Measurements from ENCODE around the gene MKLN1. TPM values are rescaled to one million over a fixed set of nuclear protein-coding genes. Genes with fewer than 3 reads are reported as not detected.

Gene MKLN1
- total RNA-seq, 1 experiment from 2014 or later, result 34.3 TPM

GRCh38 chr7:131511774-131512535 is 184.3 kb downstream of the MKLN1 start:
- no peak overlapping the region for H2AFZ ChIP-seq (ENCODE audit: low read length)
- no peak overlapping the region for H3K4me2 ChIP-seq (ENCODE audit: insufficient read depth, insufficient read length, low read length)
- H3K18ac ChIP-seq (ENCODE audit: insufficient read length, low read depth, low read length), result no peak overlapping the region
- H3K23me2 ChIP-seq (ENCODE audit: insufficient read length, low read depth, low read length, poor library complexity, severe bottlenecking), result no peaks in the 10 kb centered on the region
- Mint-ChIP-seq H3K36me3 (ENCODE audit: insufficient read depth in 1 of 3, low read depth in 3 of 3) (peaks cover 54 to 73% (median 70%) of the 10 kb centered on the region in 3 experiments), H3K4me1 (peaks cover 55 to 80% of the 10 kb centered on the region in 2 experiments), H3K27me3 (ENCODE audit: low read depth) (peaks cover 2% of the 10 kb centered on the region; the same call in 1 of the 2 replicates), H3K9me3 (no peaks in the 10 kb centered on the region; a peak in 1 of 5 replicates), H3K4me3 (no peak overlapping the region), H3K27ac (peak overlapping the region; percentile 1 to 94 (median 62); a peak in 5 of 7 replicates)
- peak overlapping the region; percentile 58 for H4K5ac ChIP-seq (ENCODE audit: insufficient read length, low read depth, low read length)
- H2AK5ac ChIP-seq (ENCODE audit: insufficient read length, low read length), result no peak overlapping the region
- no peak for TF ChIP-seq CTCF (conservative IDR thresholded peaks at IDR 0.05)
- no peak overlapping the region for H3K9ac ChIP-seq (ENCODE audit: extremely low read depth, insufficient read length, low read length)
- H4K20me1 ChIP-seq (ENCODE audit: control insufficient read depth, insufficient read depth, insufficient read length), result peaks cover 3% of the 10 kb centered on the region
- peaks cover 4% of the 10 kb centered on the region; the same call in 1 of the 2 replicates for H3K4me1 ChIP-seq (ENCODE audit: insufficient read depth, low read length)
- no peak overlapping the region for H3K23ac ChIP-seq (ENCODE audit: insufficient read length, low read depth, low read length)
- DNase-seq, result no peak
- H3K27ac ChIP-seq (ENCODE audit: insufficient read length, low read depth, low read length), result peak overlapping the region; percentile 17
- H3K56ac ChIP-seq (ENCODE audit: insufficient read length, low read depth, low read length), result no peak overlapping the region
- H3K4ac ChIP-seq (ENCODE audit: low read depth, low read length), result no peak overlapping the region
- H4K91ac ChIP-seq (ENCODE audit: insufficient read length, low read depth, low read length), result no peak overlapping the region
- H2BK20ac ChIP-seq (ENCODE audit: low read depth, low read length, poor library complexity, severe bottlenecking), result no peak overlapping the region
- H3T11ph ChIP-seq (ENCODE audit: low read length), result no peak overlapping the region
- H2BK12ac ChIP-seq (ENCODE audit: insufficient read length, low read depth, low read length), result no peak overlapping the region
- H3K79me1 ChIP-seq (ENCODE audit: insufficient read depth, low read depth, low read length, poor library complexity, severe bottlenecking), result peaks cover 10% of the 10 kb centered on the region
- H4K8ac ChIP-seq (replicated peaks; ENCODE audit: insufficient read length, low read depth, low read length), result no peak overlapping the region
- H3K79me2 ChIP-seq (ENCODE audit: insufficient read depth, low read length), result peaks cover 34% of the 10 kb centered on the region; the same call in 1 of the 2 replicates
- no peak overlapping the region for H2BK120ac ChIP-seq (ENCODE audit: low read depth, low read length, poor library complexity, severe bottlenecking)
- no peak overlapping the region for H3K14ac ChIP-seq (ENCODE audit: insufficient read depth, low read length)
- H3K9me3 ChIP-seq (ENCODE audit: control insufficient read depth, low read depth, low read length), result no peaks in the 10 kb centered on the region
- no peaks in the 10 kb centered on the region for H3K27me3 ChIP-seq (ENCODE audit: insufficient read depth, low read length)
- H2BK5ac ChIP-seq (ENCODE audit: insufficient read length, low read length), result no peak overlapping the region
- no peak overlapping the region for H2BK15ac ChIP-seq (ENCODE audit: low read depth, low read length)
- WGBS (ENCODE audit: extremely low coverage, insufficient read length, low lambda C conversion rate), result no CpG with 5 or more reads among the region's 15 CpGs
